K562 (cell line): ENCODE measurements around the gene ADAR. TPM values are rescaled to one million over a fixed set of nuclear protein-coding genes. Genes with fewer than 3 reads are reported as not detected.

Experiments
- ATF4 ChIP-seq: fragments of 450-650 bp; formaldehyde crosslinking; IDR thresholded peaks from 2 replicates; pipeline ENCODE4 v1.4.0; 2022; ENCODE audit warnings: mild to moderate bottlenecking, moderate library complexity
- BRF1 ChIP-seq: IDR thresholded peaks from 3 replicates; pipeline ENCODE4 v1.6.1; 2011; ENCODE audit warnings: borderline replicate concordance, mild to moderate bottlenecking; ENCODE audit not compliant: insufficient read length; ENCODE audit errors: extremely low read depth
- CAMTA2 ChIP-seq: fragments of 250-450 bp; sonication (Bioruptor Pico); conservative IDR thresholded peaks from 2 replicates; pipeline ENCODE4 v1.5.1; 2022
- CC2D1A ChIP-seq: fragments of 450-650 bp; IDR thresholded peaks from 2 replicates; pipeline ENCODE4 v1.6.1; 2017; ENCODE audit warnings: mild to moderate bottlenecking
- ETV5 ChIP-seq: sonication (generic); formaldehyde crosslinking; IDR thresholded peaks from 2 replicates; pipeline ENCODE4 v1.4.0; 2020; ENCODE audit warnings: low read depth, mild to moderate bottlenecking, missing genetic modification reagents
- FOS ChIP-seq: IDR thresholded peaks from 3 replicates; pipeline ENCODE4 v1.6.1; 2011; ENCODE audit not compliant: insufficient read length; ENCODE audit errors: extremely low read depth
- GATA2 ChIP-seq: sonication (generic); formaldehyde crosslinking; IDR thresholded peaks from 2 replicates; pipeline ENCODE4 v1.4.0; 2020; ENCODE audit warnings: mild to moderate bottlenecking, missing genetic modification reagents
- HNRNPH1 ChIP-seq: fragments of 200-400 bp; formaldehyde crosslinking; optimal IDR thresholded peaks from 2 replicates; pipeline ENCODE3; 2017; ENCODE audit warnings: low read depth, mild to moderate bottlenecking, low read length, moderate library complexity
- LCOR ChIP-seq: sonication (generic); formaldehyde crosslinking; IDR thresholded peaks from 2 replicates; pipeline ENCODE4 v1.8.0; 2022; ENCODE audit warnings: mild to moderate bottlenecking, missing genetic modification reagents
- RBBP5 ChIP-seq: fragments of 200-600 bp; sonication (generic); IDR thresholded peaks from 2 replicates; pipeline ENCODE4 v1.6.1; 2012; ENCODE audit warnings: borderline replicate concordance, mild to moderate bottlenecking, low read length, control low read depth, inconsistent platforms; ENCODE audit not compliant: insufficient read depth, poor library complexity, severe bottlenecking
- RCOR1 ChIP-seq, 2 experiments: IDR thresholded peaks; 2 replicates each; pipeline ENCODE4 v1.6.1; 2012; ENCODE audit warnings: low read depth in 2 of 2, low read length in 2 of 2, borderline replicate concordance in 1 of 2, improper control_type of control experiment in 1 of 2
- STAT5B ChIP-seq: fragments of 250-450 bp; sonication (Bioruptor Pico); IDR thresholded peaks from 2 replicates; pipeline ENCODE4 v1.8.0; 2021; ENCODE audit warnings: mild to moderate bottlenecking, inconsistent platforms
- TCF7 ChIP-seq: sonication (generic); IDR thresholded peaks from 2 replicates; pipeline ENCODE4 v1.6.1; 2016; ENCODE audit warnings: antibody characterized with exemption, borderline replicate concordance
- USF1 ChIP-seq: sonication (generic); formaldehyde crosslinking; IDR thresholded peaks from 2 replicates; pipeline ENCODE4 v1.9.0; 2022; ENCODE audit warnings: mild to moderate bottlenecking, missing genetic modification reagents
- ZNF212 ChIP-seq: fragments of 450-650 bp; formaldehyde crosslinking; IDR thresholded peaks from 2 replicates; pipeline ENCODE4 v1.4.0; 2020; ENCODE audit warnings: mild to moderate bottlenecking
- ZNF318 ChIP-seq, 2 experiments: fragments of 450-650 bp; IDR thresholded peaks; 2 replicates each; pipeline ENCODE4 v1.6.1; 2016; ENCODE audit warnings: mild to moderate bottlenecking in 2 of 2, borderline replicate concordance in 1 of 2, low read depth in 1 of 2, moderate library complexity in 1 of 2
- ZNF707 ChIP-seq: fragments of 250-450 bp; sonication (Bioruptor Pico); conservative IDR thresholded peaks from 2 replicates; pipeline ENCODE4 v1.8.0; 2022; ENCODE audit warnings: inconsistent platforms, mild to moderate bottlenecking, moderate library complexity
- ZNF830 ChIP-seq: fragments of 250-450 bp; sonication (Bioruptor Pico); IDR thresholded peaks from 2 replicates; pipeline ENCODE4 v1.5.0; 2021; ENCODE audit warnings: mild to moderate bottlenecking
- polyA plus RNA-seq, 8 experiments: library from polyadenylated mRNA; depleted of rRNA in 4 of 8; stranded (reverse) in 5 of 8; unstranded in 3 of 8; fragments of >200 nt; fragmentation: Nextera tagmentation in 2 of 8; fragmentation: Illumina TruSeq in 1 of 8; extraction: Ambion mirVana in 2 of 8; extraction: Trizol in 1 of 8; gene quantifications; 2 replicates each; pipeline versions ENCODE4 v1.2.1 to v1.2.3, GENCODE V29; 2011 to 2014; ENCODE audit warnings: inconsistent platforms in 1 of 8, missing spikeins in 1 of 8
- total RNA-seq, 7 experiments: library from RNA; depleted of rRNA in 6 of 7; stranded (reverse); fragments of >200 nt in 6 of 7; fragmentation: Illumina TruSeq in 2 of 7; extraction: Trizol in 2 of 7; gene quantifications; 2 replicates each; pipeline versions ENCODE4 v1.2.1 to v1.2.3, GENCODE V29; 2011 to 2021; ENCODE audit warnings: low replicate concordance in 1 of 7

Gene ADAR
- total and polyA plus RNA-seq, 9 of the 15 experiments (the other 6 are each of a cell fraction or from before 2014, with no cell fraction given): 30.1 to 123 (median 60.2) TPM

GRCh38 chr1:154607609-154608396 lies at the start of gene ADAR (continued):
- TF ChIP-seq ATF4 (CRISPR knock-in tag): 0 out of 2 replicates have a peak, but pooled peaks have one; percentile 13
- no peak for TF ChIP-seq TCF7
- TF ChIP-seq ETV5: 0 out of 2 replicates have a peak, but pooled peaks have one; percentile 37
- no peak for TF ChIP-seq HNRNPH1
- no peak for TF ChIP-seq FOS
- TF ChIP-seq ZNF830 (CRISPR knock-in tag): no peak
- TF ChIP-seq ZNF707 (CRISPR knock-in tag): no peak
- TF ChIP-seq STAT5B (CRISPR knock-in tag): no peak
- peak; percentile 99 for TF ChIP-seq RBBP5
- TF ChIP-seq CAMTA2 (CRISPR knock-in tag): no peak
- TF ChIP-seq RCOR1 (IDR thresholded peaks at IDR 0.05; ENCODE audit: borderline replicate concordance in 1 of 2, low read depth in 2 of 2, low read length in 2 of 2): peak in 1 of 2 experiments; percentile 48; a peak in 1 of 4 replicates
- no peak for TF ChIP-seq GATA2
- TF ChIP-seq LCOR: no peak
- TF ChIP-seq CC2D1A: no peak
- peak in 1 of 2 experiments; percentile 67; a peak in 1 of 4 replicates for TF ChIP-seq ZNF318 (IDR thresholded peaks at IDR 0.05; ENCODE audit: borderline replicate concordance in 1 of 2, low read depth in 1 of 2)
- no peak for TF ChIP-seq USF1
- TF ChIP-seq BRF1: no peak
- no peak for TF ChIP-seq ZNF212 (CRISPR knock-in tag)
